Heart right ventricle (tissue), 16 donors: ENCODE results near the gene MYOZ1. TPM values are rescaled to one million over a fixed set of nuclear protein-coding genes. Genes with fewer than 3 reads are reported as not detected.

Experiments used
- ATAC-seq, 8 donors: fragments of 200-7000 bp; cut with Tn5 transposase; one replicate each; pipeline ENCODE4 v1.9.1; 2020; ENCODE audit warnings: mild to moderate bottlenecking in 8 of 8, moderate library complexity in 8 of 8, moderate number of reproducible peaks in 1 of 8
- DNase-seq, 2 donors: peaks; one replicate each; pipeline ENCODE4 v3.0.0-alpha.2; 2020
- H3K27ac ChIP-seq, 10 donors: fragments of 200-600 bp; sonication (generic) in 2 of 10; one replicate each; pipeline versions ENCODE4 v1.5.0 to v1.8.0; 2020 to 2022; ENCODE audit warnings: mild to moderate bottlenecking in 3 of 10
- H3K27me3 ChIP-seq, 7 donors: fragments of 200-600 bp; one replicate each; pipeline ENCODE4 v1.8.0; 2021 to 2022; ENCODE audit warnings: mild to moderate bottlenecking in 2 of 7
- H3K36me3 ChIP-seq, 9 donors: fragments of 200-600 bp; sonication (generic) in 1 of 9; one replicate each; pipeline versions ENCODE4 v1.5.0 to v1.8.0; 2020 to 2022; ENCODE audit warnings: mild to moderate bottlenecking in 2 of 9
- H3K4me1 ChIP-seq, 9 donors: fragments of 200-600 bp; sonication (generic) in 1 of 9; one replicate each; pipeline versions ENCODE4 v1.5.0 to v1.8.0; 2020 to 2022; ENCODE audit warnings: mild to moderate bottlenecking in 4 of 9
- H3K4me3 ChIP-seq, 10 donors: fragments of 200-600 bp; sonication (generic) in 2 of 10; one replicate each; pipeline versions ENCODE4 v1.5.0 to v1.8.0; 2020 to 2022; ENCODE audit warnings: mild to moderate bottlenecking in 7 of 10, moderate library complexity in 2 of 10
- H3K9me3 ChIP-seq, 11 donors: fragments of 200-600 bp in 10 of 11; sonication (generic) in 2 of 11; one replicate each; pipeline versions ENCODE4 v1.5.0 to v1.8.0; 2013 to 2022; ENCODE audit warnings: mild to moderate bottlenecking in 2 of 11, control low read depth in 1 of 11, moderate library complexity in 1 of 11
- WGBS, 2 donors: extraction: QIAGEN DNeasy Blood & Tissue Kit; methylation state at CpG; one replicate each; pipeline ENCODE4 v1.1.7; 2013; ENCODE audit warnings: inconsistent platforms in 1 of 2; 5-methylcytosine and 5-hydroxymethylcytosine counted together
- intact Hi-C, 10 donors: fragments of 100-400 bp; cut with DNase I; formaldehyde crosslinking; loops; one replicate each; pipeline versions ENCODE4 v1.11.1 to v1.14.2; 2022
- polyA plus RNA-seq, 2 donors: library from polyadenylated mRNA; stranded (reverse); fragments of 200-250 nt; gene quantifications; one replicate each; pipeline ENCODE4 v1.2.3, GENCODE V29; 2013
- total RNA-seq, 10 donors: library from RNA; stranded (reverse); fragmentation: NEBNext Ultra II Directional in 3 of 10; extraction: Animal tissue kit (Norgen Biotek cat#: 25700) in 3 of 10; gene quantifications; one replicate each; pipeline versions ENCODE4 v1.2.1 to v1.2.4, GENCODE V29; 2021 to 2023
- TF ChIP-seq, protein P1 (sequence below), 9 donors: fragments of 200-600 bp; sonication (generic) in 2 of 9; IDR thresholded peaks; one replicate each; pipeline versions ENCODE4 v1.5.0 to v1.8.0; 2021 to 2022; ENCODE audit warnings: antibody characterized with exemption in 9 of 9, mild to moderate bottlenecking in 5 of 9, moderate library complexity in 1 of 9
- donor health status: Arrhythmogenic right ventricular cardiomyopathy.
- donor health status: ischemic (EF 13 %, LVEDD 7.1; RV severe dilation, severe dysfunction).
- donor health status: healthy with polysubstance abuse.
- donor health status: DM: no; HTN: yes; CAD: no.
- donor health status: DM: no; HTN: no; CAD: no.
- donor health status: ischemic (EF 25% LVEDD 6.9; RV normal size, moderate dysfunction).
- donor health status: ischemic (EF 25% LVEDD 5.7; RV mildly dilated, moderate dysfunction).
- donor health status: healthy.
- donor health status: DM: yes; HTN: yes; CAD: no.
- donor health status: Ischemic cardiomyopathy.
- donor health status: ischemic (EF 35%, LVEDD 5.7; RV mildly dilated, moderate dysfunction).
- donor health status: nonischemic (EF 11% LVEDD 7.7; RV severe dilation, severe dysfunction).
- donor health status: DM: yes; HTN: yes; CAD: no.
- donor health status: PGD.
- donor health status: ischemic (EF 29% LVEDD 5.4; RV normal size, mild dysfunction).
- donor health status: nonischemic (EF 23%, LVEDD 6.1; RV moderate dilation, normal function).

MYOZ1 gene
- total and polyA plus RNA-seq, 12 donors = 0.41 to 3.4 (median 0.63) TPM

DNA sequence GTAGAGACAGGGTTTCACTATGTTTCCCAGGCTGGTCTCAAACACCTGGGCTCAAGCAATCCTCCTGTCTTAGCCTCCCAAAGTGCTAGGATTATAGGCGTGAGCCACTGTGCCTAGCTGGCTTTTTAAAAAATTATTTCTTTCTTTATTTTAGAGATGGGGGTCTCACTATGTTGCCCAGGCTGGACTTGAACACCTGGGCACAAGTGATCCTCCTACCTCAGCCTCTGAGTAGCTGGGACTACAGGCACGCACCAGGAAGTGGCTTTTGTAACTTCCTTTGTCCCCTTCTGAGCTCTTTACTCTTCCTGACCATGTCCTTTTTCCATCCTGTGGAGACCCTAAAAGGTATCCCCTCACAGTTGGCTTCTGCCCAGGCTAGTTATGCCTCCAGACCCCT lies 2.1 kb upstream of the MYOZ1 start:
- H3K4me3 ChIP-seq = no peak overlapping the region
- no peaks in the 10 kb centered on the region for H3K27me3 ChIP-seq
- H3K9me3 ChIP-seq = no peaks in the 10 kb centered on the region
- WGBS, 2 donors = 78 to 81% methylated on average over 2 of the region's 2 CpGs
- no peak for ATAC-seq
- peaks cover 10 to 42% (median 19%) of the 10 kb centered on the region in 9 donors for H3K4me1 ChIP-seq
- intact Hi-C loops = loop anchor here in 3 of 10 donors (2.0 to 5.0 kb wide), 3 partner anchors 111 to 116 kb away; no protein-coding TSS in a partner anchor
- no peak for DNase-seq
- no peaks in the 10 kb centered on the region for H3K36me3 ChIP-seq
- TF ChIP-seq, protein P1, sequence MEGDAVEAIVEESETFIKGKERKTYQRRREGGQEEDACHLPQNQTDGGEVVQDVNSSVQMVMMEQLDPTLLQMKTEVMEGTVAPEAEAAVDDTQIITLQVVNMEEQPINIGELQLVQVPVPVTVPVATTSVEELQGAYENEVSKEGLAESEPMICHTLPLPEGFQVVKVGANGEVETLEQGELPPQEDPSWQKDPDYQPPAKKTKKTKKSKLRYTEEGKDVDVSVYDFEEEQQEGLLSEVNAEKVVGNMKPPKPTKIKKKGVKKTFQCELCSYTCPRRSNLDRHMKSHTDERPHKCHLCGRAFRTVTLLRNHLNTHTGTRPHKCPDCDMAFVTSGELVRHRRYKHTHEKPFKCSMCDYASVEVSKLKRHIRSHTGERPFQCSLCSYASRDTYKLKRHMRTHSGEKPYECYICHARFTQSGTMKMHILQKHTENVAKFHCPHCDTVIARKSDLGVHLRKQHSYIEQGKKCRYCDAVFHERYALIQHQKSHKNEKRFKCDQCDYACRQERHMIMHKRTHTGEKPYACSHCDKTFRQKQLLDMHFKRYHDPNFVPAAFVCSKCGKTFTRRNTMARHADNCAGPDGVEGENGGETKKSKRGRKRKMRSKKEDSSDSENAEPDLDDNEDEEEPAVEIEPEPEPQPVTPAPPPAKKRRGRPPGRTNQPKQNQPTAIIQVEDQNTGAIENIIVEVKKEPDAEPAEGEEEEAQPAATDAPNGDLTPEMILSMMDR (IDR thresholded peaks at IDR 0.05) = no peak
- peak overlapping the region in 1 of 10 donors; percentile 27 for H3K27ac ChIP-seq

DNA sequence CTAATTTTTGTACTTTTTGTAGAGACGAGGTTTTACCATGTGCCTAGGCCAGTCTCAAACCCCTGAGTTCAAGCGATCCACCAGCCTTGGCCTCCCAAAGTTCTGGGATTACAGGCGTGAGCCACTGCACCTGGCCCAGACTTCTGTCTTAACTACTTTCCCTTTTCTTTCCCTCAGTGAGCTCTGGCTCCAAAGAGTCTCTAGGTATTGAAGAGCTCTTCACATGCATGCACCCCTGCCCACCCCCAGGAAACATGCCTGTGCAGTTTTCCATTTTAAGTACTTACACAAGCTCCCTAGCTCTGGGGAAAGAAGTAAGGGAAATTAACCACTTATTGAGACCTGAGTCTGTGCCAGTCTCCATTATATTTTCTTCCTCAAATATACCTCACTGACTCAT lies 2.0 kb downstream of the MYOZ1 start:
- no peak for ATAC-seq

DNA sequence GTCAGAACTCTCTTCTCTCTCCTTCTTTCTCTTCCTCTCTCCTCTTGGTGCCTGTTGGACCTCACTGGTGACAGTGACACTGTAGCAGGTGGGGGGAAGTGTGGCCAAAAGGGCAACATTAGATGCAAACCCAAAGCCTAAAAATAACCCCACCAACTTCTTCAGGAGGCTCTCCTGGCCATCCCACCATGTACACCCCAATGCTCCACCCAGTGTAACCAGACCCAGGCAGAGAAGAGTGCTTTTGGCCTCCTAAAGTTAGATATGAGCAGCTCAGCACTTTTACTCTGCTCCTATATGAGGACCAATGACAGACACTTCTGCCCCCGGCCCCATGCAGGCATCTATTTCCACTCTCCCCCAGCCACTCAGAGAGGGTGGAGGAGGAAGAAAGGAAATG lies 5.5 kb downstream of the MYOZ1 start:
- H3K9me3 ChIP-seq = no peaks in the 10 kb centered on the region
- H3K4me1 ChIP-seq = no peaks in the 10 kb centered on the region
- no peak for DNase-seq
- TF ChIP-seq, protein P1 (IDR thresholded peaks at IDR 0.05) = no peak
- intact Hi-C loops = no loop called here
- no peaks in the 10 kb centered on the region for H3K27me3 ChIP-seq
- H3K27ac ChIP-seq = no peak overlapping the region
- H3K36me3 ChIP-seq = no peaks in the 10 kb centered on the region
- H3K4me3 ChIP-seq = no peak overlapping the region
- WGBS, 2 donors = 10 to 32% methylated on average over 1 of the region's 1 CpG
- no peak for ATAC-seq

More for the DNA sequence above, 2.0 kb downstream of the MYOZ1 start:
- H3K4me3 ChIP-seq = no peak overlapping the region
- peaks cover 0 to 12% (median 6%) of the 10 kb centered on the region in 9 donors for H3K4me1 ChIP-seq
- WGBS, 2 donors = 89 to 94% methylated on average over 3 of the region's 3 CpGs
- no peaks in the 10 kb centered on the region for H3K27me3 ChIP-seq
- intact Hi-C loops = no loop called here
- no peak for DNase-seq
- H3K9me3 ChIP-seq = no peaks in the 10 kb centered on the region
- H3K36me3 ChIP-seq = no peaks in the 10 kb centered on the region
- H3K27ac ChIP-seq = no peak overlapping the region
- TF ChIP-seq, protein P1 (IDR thresholded peaks at IDR 0.05) = no peak

DNA sequence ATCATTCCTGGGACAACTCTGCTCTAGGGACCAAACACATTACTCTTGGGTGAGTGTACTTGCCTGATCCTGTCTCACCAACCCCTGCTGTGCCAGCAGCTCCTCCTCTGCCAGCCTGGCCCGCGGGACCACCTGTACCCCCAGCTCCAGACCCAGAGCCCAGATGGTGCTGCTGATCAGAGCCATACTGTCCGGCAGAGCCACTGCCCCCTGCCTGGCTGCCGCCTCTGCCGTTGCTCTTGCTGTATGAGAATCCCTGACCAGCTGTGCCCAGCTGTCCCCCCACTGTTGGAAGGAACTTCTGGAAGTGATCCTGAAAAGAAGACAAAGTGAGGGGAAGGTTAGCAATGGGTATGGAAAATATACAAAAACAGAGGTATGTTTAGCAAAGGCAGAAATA lies 6.9 kb downstream of the MYOZ1 start:
- ATAC-seq (no peak), DNase-seq (no peak)
- Histone ChIP-seq H3K27ac (no peak overlapping the region), H3K4me3 (no peak overlapping the region), H3K27me3 (no peaks in the 10 kb centered on the region), H3K36me3 (no peaks in the 10 kb centered on the region), H3K4me1 (no peaks in the 10 kb centered on the region), H3K9me3 (no peaks in the 10 kb centered on the region)
- TF ChIP-seq, protein P1 (IDR thresholded peaks at IDR 0.05) = no peak
- WGBS, 2 donors = 66 to 70% methylated on average over 5 of the region's 5 CpGs
- intact Hi-C loops = no loop called here
